G401.6 (cell line): Measurements from ENCODE around the gene DNAL4.

Experiments used
- FAIRE-seq: peaks from 2 replicates; lab custom pipeline; 2012; peaks lifted over from hg19 to GRCh38; lab: Jason Lieb, UNC

Gene DNAL4

DNA sequence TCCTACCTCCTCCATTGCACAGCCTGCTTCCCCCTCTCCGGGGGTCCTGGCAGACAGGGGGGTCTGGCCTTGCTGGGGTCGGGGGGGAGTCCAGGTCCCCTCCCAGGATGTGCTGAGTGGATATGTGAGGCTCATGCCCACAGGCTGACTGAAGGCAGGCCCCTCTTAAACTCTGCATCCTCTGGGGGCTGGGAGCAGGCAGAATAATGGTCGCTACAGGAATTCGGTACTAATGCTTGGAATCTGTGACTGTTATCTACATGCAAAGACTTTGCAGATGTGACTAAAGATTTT lies 36.5 kb downstream of the DNAL4 start:
- FAIRE-seq = no peak

DNA sequence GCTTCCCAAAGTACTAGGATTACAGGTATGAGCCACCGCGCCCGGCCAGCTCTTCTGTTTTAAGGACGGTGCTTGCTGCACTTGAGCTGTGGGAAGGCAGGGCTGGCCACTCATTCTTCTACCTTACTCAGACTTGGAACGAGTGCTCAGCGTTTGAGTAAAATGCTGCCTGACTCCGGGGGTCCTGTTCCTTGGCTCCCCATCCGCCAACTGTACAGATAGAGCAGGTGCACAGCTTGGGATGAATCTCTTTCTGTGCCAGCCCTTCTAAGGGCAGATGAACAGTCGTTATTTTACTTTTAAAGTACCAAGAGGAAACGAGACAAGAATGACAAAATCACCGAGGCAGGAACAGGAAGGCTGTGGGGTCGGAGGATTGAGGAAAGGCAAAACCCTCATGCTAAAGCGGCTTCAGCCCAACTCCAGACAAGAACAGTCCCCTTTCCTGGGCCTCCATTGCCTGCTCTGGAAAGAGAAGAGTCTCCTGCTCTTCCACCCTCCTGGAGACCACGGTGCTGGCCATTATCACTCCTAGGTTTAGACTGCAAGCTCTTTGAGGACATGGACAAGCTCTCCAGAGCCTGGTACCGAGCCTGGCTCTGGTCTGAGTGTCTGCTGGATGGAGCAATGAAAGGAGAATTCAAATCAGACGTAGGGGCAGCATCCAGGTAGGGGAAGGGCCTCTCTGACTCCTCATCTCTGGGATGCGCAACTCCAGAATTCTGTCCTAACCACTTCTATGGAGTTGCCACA lies 37.1 kb downstream of the DNAL4 start:
- FAIRE-seq = no peak

DNA sequence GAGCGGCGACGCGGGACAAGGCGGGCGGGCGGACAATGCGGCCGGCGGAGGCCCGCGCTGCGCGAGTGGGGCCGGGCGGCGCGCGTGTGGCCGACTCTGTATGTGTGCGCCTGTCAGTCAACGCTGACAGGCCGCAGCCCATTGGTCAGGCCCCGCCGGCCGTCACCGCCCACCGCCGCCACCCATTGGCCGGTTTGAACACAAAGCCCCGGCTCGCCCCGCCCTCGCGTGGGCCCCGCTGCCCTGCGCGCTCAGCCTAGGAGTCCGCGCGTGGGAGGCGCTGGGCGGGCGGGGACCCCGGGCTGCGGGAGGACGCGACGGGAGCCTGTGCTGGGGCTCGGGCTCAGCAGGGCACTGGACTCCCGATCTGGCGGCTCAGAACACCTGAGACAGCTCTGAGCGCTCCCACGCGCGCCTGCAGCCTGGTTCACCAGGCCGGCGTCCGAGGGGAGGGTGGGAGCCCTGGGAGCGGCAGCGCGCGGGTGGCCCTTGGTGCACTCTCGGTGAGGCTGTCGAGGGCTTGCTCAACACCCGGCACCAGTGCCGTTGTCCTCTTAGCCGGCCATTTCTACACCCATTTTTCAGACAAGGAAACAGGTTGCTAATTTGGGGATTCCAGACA lies 37.9 kb downstream of the DNAL4 start, which contains the start of gene SUN2:
Gene SUN2, minus strand, starts transcription at position 88 of the 622 bp plus-strand sequence. CDS start 3,370 bp downstream, outside the sequence.
- FAIRE-seq = no peak

DNA sequence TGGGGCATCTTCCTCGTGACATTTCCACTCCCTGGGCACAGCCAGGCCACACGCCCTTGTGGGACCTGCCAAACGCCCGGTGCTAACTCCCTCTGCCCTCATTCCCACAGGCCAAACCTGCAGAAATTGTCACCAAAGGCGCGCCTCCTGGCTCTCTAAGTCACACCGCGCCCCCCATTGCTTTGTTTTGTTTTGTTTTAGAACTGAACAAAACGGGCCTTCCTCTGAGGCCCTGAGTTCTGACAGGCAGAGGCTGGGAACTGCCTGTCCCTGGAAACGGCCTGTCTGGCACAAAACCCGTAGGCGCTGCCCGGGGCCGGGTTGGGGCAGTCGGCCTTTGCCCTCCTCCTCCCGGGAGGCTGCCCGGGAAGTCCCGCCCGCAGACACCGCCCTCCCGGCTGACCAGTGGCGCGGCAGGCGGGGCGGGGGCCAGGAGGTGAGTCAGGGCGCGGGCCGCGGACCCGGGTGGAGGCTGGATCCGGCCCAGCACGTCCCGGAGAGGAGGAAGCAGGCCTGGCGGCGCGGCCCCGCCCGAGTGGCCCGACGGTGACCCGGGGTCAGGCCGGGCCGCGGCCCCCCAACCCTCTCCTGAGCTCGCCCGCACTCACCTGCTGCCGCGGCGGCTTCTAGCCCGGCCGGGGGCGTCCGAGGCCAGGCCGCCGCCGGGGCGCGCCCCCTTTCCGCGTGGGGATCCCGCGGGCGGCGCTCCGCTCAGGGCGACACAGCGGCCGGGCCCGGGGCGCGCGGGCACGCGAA lies 38.6 kb downstream of the DNAL4 start:
- FAIRE-seq = no peak

DNA sequence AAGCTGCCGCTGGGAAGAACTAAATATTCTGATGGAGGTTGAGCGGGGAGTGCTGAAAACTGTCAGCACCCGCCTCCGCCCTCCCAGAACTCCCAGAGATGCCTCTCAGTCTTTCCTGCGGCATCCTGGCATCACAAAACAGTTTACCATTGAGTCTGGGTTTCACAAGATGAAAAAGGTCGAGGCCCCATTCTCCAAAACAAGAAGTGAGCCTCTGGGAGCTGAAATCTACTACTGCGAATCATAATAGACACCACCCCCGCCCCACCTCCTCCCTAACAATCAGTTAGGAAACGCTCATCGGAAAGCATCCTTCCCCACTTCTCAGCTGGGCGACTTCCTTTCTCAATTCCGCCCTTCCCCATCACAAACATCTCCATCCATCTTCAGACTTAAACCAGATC lies 39.2 kb downstream of the DNAL4 start:
- no peak for FAIRE-seq

DNA sequence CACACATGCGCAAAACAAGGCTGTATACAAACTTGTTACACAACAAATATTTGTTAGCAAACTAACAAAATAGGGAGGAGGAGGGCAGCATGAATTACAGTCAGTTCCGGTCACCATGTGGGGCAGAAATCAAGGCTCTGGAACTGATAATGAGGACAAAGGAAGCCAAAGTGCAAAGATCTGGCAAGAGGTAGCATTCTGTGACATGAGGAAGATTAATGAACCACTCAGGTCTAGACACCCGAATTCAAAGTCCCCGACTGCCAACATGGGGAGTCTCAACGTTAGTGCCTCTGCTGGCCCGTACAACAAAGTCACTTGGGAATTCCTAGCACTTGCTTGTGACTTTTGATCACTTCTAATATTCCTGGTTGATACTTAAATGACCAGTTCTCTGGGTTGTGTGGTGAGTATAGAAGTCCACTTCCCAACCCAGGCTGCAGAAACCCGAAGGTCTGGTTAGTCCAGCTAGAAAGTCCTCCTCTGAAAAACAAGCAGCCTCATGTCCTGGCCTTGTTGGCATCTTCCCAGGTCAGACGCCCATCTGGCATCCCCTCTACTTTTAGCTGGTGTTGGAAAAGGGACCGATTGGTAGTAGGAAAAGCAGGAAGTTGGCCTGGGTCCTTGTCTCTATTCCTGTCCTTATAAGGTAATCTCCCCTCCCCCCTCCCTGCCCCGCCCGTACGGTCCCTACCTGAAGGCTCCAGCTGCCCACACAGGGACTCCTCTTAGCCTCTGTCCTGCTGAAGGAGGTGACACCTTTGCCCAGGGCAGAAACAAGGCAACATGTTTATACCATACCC lies 39.8 kb downstream of the DNAL4 start:
- FAIRE-seq = no peak

DNA sequence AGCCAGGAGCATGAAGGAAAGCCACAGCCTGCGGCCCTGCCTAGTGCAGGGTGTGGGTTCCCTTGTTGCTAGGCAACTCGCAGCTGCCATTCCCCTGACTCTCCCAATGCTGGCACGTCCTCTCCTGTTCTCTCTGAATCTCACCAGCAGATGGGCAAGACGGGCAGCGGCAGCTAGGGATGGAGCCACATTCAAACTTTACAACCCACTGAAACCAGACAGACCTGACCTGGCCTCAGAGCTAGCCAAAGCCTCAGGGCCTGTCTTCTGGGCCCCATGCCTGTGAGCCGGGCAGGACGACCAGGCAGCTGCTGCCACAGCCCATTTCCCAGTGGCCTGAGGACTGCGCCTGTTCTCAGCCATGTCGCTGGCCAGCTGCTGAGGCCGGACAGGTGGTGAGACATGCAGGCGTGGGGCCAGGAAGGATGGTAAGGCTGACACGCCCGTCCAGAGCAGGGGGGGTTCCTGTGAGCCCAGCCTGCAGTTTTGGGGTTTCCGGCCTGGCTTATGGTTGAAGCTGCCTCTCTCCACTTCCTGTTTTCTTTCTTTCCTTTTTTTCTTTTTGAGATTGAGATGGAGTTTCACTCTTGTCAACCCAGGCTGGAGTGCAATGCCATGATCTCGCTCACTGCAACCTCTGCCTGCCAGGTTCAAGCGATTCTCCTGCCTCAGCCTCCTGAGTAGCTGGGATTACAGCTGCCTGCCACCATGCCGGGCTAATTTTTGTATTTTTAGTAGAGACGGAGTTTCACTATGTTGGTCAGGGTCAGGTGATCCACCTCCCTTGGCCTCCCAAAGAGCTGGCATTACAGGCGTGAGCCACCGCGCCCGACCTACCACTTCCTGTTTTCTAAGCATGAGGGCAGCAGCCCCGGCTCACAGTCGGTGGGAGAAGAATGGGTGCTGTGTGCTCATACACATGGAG lies 42.3 kb downstream of the DNAL4 start:
- no peak for FAIRE-seq

DNA sequence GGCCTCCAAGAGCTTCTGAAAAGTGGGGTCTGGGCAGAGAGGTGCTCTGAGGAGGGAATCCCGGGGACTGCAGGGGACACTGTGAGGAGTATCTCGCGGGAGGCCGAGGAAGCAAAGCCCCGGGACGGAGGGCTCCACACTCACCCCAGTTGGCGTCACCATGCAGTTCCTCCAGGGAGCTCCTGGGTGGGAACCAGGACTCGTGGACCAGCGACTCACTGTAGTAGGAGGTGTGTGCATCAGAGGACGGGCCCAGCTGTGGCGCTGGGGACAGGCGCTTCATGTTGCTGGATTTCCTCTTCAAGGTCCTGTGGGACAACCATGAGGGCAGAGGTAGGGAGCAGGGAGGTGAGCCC lies 42.9 kb downstream of the DNAL4 start:
- FAIRE-seq = no peak

DNA sequence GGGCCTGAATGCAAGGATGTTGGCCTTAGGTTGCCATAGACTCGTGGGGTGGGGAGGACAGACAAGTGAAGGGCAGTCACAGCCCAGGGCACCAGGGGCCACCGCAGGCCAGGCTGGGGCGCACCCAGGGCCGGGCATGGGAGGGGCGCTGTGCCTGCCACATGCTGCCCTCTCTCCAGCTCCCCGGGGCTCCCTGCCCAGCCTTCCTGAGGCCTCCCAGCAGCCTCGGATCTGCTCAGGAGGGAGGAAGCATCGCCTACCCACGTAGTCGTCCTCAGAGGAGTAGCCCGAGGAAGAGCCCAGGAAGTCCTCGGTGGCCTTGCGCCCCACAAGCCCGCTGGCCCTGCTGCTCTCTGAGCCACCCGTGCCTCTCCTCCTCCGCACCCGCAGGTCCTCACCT lies 43.3 kb downstream of the DNAL4 start:
- no peak for FAIRE-seq

DNA sequence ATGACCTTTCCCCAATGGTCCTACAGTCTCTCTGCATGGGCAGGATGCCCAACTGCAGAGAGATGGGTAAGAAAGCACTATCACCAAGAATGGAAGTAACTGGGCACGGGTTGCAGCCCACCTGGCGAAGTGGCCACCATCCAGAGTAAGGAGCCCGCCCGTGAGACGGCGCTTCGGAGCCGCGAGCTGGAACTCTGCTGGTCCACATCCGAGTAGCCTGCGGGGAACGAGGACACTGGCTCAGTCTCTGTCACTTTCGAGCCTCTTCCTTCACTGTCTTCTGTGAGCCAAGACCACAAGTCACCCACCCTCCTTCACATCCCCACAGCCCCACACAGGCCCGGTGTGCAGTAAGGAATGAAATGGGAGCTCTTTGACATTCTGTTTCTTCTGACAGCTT lies 43.8 kb downstream of the DNAL4 start:
- FAIRE-seq = no peak

DNA sequence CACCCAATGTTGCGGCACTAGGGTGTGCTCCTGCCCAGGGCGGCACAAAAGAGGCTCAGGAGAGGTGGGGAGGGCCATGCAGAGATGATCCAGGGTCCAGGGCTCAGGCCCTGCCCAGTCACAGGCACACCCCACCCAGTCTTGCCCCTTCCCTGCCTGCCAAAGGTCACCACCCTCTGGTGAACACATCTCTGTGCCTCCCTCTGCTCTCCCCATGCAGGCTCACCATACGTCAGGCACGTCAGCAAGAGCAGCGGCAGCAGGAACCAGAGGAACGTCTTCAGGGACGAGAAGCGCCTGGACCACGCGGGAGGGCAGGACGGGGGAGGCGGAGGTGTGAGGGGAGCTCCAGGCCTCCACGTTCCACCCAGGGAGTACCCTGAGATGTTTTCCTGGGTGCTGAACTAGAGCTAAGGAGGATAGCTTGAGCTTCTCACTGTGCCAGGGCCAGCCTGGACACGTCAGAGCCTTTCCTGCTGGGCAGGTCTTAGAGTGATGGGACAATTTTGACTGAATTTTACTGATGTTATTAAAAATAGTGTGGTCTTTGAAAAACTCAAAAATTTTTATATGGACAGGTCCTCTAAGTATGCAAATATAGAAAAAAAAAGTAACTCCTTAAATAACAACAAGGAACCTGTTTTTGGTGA lies 45.3 kb downstream of the DNAL4 start:
- no peak for FAIRE-seq

DNA sequence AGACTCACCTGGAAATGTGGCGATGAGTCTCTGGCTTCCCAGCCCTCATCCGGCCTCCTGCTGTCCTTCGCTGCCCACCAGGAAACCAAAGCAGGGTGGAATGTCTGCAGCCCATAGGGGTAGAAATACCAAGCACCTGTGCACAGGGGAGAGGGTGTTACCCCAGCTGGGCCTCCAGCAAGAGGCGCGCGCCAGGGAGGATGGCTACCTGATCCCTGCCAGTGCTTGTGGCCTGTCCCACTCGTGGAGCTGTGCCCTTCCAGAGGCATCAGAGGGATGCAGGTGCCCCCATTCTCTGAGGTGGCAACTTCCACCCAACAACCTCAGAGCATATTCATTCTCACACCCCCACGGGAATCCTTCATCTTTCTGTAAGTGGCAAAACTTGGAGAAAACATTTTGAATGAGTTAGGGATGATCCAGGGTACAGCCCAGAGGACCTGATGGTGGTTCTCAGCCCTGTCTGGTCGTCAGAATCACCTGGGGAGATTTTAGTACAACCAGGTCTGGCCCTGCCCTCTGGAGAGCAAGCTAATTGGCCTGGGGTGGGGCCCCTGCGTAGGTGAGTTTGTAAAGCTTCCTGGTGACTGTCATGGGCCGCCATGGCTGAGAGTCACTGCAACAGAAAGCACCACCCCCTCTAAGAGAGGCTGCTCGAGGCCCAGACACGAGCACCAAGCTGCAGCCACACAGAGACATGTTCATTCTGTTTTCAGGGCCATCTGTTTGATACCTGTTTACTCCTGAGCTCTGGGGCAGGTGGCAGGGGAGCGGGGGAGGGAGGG lies 48.1 kb downstream of the DNAL4 start:
- FAIRE-seq = no peak

DNA sequence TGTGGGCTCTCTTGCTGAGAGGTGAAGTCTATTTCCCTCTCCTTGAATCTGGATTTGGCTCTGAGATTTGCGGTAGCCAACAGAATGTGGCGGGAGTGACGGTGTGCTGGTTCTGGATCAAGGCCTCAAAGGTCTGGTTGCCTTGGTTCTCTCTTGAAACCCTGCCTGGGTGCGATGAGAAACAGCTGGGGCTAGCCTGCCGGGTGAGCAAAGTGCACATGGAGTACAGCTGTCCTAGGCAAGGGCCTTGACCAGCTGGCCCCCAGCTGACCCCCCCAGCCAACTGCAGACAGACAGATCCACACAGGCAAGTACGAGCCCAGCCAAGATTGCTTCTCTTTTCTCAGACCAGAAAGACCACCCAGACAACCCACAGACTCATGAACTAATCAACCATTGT lies 49.0 kb downstream of the DNAL4 start:
- no peak for FAIRE-seq

DNA sequence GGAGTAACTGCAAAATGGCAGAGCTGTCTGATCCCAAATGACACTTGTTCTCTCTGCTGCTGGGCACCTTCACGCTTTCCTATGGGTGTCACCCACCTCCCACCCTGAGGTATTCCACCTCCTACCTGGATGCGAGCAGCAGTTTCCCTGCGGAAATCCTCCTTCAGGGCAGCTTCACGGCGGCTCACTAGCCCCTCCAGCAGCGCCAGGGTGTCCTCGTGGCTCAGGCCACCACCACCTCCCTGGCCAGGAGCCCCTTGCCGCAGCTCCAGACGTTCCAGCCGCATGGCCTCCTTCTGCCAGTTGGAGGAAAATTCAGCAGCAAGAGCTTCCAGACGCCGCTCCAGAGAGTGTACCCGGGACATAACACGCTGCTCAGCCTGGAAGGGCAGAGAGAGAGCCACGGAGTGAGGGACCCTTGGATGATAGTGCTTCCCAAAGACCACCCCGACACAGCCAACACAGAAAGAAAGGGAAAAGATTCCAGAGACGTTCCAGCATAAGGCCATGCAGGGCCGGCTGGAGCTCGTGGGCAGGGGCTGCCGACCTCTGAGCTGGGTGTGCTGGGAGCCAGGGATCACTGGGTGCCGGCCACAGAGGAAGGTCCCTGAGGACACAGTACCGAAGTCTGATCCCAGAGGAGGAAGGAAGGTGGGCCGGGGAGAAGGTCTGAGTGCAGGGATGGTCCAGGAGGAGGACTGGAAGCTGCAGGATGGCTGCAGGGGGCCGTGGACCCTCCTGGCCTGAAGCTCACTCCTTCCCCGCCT lies 51.6 kb downstream of the DNAL4 start:
- no peak for FAIRE-seq

DNA sequence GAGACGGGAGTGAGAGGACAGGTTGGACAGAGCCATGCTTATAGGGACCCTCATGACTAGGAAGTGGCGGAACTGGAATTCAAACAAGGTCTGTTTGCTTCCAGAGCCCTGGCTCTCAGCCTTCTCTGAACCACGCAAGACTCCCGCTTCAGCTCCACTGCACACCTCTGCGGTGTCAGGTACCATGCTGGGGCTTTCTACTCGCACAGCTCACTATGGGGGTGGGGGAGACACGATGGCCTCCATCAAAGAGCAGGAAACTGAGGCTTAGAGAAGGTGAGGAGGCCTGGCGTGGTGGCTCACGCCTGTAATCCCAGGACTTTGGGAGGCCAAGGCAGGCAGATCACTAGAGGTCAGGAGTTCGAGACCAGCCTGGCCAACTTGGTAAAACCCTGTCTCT lies 52.4 kb downstream of the DNAL4 start:
- no peak for FAIRE-seq

DNA sequence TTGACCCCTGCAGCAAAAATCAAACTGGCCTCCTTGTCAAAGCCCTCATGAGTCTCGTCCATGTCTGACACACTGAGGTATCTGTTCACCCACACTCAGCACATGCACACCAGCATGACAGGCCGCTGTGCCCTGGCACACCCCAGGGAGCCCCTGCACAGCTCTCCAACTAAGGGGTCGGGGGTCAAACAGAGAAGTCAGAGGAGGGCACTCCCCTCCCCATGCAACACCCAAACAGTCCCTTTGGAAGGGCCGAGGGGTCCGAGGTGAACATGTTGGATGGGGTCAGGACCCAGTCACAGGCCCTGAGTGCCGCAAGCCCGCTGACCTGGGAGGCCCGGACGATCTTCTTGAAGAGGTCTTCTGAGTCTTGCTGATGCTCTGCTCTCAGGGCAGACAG lies 52.8 kb downstream of the DNAL4 start:
- no peak for FAIRE-seq

DNA sequence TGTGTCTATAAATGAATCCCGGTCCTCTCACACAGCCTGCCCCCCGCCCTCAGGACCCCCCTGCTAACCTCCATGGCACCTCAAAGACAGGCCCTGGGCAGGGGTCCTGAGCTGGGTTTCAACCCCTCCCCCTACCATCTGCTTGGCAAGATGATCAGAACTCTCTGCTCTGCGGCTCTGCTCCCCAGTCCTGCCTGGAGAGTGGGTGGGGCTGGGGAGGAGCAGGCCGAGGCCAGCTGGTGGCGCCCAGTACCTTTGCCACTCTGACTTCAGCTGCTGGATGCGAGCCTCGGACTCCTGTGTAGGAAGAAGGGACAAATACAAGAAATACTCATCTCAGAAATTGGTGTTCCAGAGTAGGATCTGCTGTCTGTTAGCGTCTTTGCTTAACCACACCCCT lies 53.2 kb downstream of the DNAL4 start:
- FAIRE-seq = no peak

DNA sequence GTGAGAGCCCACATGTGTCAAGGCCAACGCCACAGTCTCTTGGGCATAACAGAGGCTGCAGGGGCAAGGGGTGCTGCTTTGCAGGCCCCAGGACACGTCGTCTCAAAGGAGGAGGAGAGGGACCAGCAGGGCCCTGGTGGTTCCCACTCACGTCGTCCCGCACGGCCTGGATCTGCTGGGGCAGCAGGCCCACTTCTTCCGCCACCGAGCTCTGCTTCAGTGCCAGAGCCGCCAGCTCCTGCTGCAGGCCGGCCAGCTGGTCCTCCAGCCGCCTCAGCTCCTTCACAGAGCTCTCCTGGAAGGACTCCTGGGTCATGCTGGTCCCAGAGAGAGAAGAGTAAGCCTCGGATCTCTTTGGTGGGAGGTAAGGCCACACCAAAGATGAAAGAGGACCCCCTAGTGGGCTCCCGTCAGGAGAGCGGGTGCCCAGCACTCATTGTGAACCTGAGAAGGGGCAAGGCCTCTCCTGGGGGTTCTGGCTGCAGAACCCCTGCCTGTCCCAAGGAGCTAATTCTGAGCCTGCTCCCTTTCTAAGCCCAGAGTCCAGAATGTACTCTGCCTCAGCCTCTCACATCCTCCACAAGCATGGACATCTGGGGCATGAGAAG lies 53.7 kb downstream of the DNAL4 start:
- FAIRE-seq = no peak
